OCI-LY3 (cell line): ENCODE results near the gene GRIA3.

Experiments used
- EZH2phosphoT487 ChIP-seq: fragments of 200-600 bp; shearing (Covaris generic); IDR thresholded peaks from 2 replicates; pipeline ENCODE4 v1.6.1; 2018; ENCODE audit warnings: antibody characterized with exemption, mixed run types, low read depth
- TF ChIP-seq, protein P1 (sequence below): fragments of 200-600, 300-600 bp; sonication (generic); IDR thresholded peaks from 2 replicates; pipeline ENCODE4 v1.5.1; 2014; ENCODE audit warnings: antibody characterized with exemption, low read length, low read depth

GRCh38 chrX:123203772-123204171 lies 19.7 kb downstream of the GRIA3 start:
- TF ChIP-seq, protein P1, sequence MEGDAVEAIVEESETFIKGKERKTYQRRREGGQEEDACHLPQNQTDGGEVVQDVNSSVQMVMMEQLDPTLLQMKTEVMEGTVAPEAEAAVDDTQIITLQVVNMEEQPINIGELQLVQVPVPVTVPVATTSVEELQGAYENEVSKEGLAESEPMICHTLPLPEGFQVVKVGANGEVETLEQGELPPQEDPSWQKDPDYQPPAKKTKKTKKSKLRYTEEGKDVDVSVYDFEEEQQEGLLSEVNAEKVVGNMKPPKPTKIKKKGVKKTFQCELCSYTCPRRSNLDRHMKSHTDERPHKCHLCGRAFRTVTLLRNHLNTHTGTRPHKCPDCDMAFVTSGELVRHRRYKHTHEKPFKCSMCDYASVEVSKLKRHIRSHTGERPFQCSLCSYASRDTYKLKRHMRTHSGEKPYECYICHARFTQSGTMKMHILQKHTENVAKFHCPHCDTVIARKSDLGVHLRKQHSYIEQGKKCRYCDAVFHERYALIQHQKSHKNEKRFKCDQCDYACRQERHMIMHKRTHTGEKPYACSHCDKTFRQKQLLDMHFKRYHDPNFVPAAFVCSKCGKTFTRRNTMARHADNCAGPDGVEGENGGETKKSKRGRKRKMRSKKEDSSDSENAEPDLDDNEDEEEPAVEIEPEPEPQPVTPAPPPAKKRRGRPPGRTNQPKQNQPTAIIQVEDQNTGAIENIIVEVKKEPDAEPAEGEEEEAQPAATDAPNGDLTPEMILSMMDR, result peak; percentile 27
- no peak for TF ChIP-seq EZH2phosphoT487
